Progenitor cell of endocrine pancreas (in vitro differentiated cells): ENCODE data around the gene KLK11. TPM values are rescaled to one million over a fixed set of nuclear protein-coding genes. Genes with fewer than 3 reads are reported as not detected.

Experiments used
- DNase-seq: peaks from one replicate; pipeline ENCODE4 v3.0.0; 2021; ENCODE audit warnings: low spot score; ENCODE audit not compliant: unreplicated experiment
- H3K27ac Mint-ChIP-seq: 2 replicates; pipeline ENCODE4 v1.8.0; 2021; ENCODE audit warnings: mild to moderate bottlenecking, moderate library complexity, mixed read lengths
- H3K27me3 Mint-ChIP-seq: 2 replicates; pipeline ENCODE4 v1.8.0; 2021; ENCODE audit warnings: mixed read lengths
- H3K36me3 Mint-ChIP-seq: 2 replicates; pipeline ENCODE4 v1.8.0; 2022; ENCODE audit warnings: mixed read lengths; ENCODE audit not compliant: insufficient read depth
- H3K4me1 Mint-ChIP-seq: 2 replicates; pipeline ENCODE4 v1.8.0; 2021; ENCODE audit warnings: low read depth, mixed read lengths
- H3K4me3 Mint-ChIP-seq: 2 replicates; pipeline ENCODE4 v1.8.0; 2021; ENCODE audit warnings: low read depth, mild to moderate bottlenecking, moderate library complexity, mixed read lengths
- H3K9me3 Mint-ChIP-seq: 2 replicates; pipeline ENCODE4 v1.8.0; 2021; ENCODE audit warnings: low read depth, mixed read lengths
- total RNA-seq: library from RNA; stranded (reverse); gene quantifications from 2 replicates; pipeline ENCODE4 v1.2.1, GENCODE V29; 2021
- TF ChIP-seq, protein P1 (sequence below): fragments of 200-600 bp; sonication (generic); IDR thresholded peaks from one replicate; pipeline ENCODE4 v1.5.0; 2021; ENCODE audit warnings: antibody characterized with exemption, mild to moderate bottlenecking; ENCODE audit not compliant: unreplicated experiment

Gene KLK11
- total RNA-seq, 1 donor from 2014 or later: not detected

DNA sequence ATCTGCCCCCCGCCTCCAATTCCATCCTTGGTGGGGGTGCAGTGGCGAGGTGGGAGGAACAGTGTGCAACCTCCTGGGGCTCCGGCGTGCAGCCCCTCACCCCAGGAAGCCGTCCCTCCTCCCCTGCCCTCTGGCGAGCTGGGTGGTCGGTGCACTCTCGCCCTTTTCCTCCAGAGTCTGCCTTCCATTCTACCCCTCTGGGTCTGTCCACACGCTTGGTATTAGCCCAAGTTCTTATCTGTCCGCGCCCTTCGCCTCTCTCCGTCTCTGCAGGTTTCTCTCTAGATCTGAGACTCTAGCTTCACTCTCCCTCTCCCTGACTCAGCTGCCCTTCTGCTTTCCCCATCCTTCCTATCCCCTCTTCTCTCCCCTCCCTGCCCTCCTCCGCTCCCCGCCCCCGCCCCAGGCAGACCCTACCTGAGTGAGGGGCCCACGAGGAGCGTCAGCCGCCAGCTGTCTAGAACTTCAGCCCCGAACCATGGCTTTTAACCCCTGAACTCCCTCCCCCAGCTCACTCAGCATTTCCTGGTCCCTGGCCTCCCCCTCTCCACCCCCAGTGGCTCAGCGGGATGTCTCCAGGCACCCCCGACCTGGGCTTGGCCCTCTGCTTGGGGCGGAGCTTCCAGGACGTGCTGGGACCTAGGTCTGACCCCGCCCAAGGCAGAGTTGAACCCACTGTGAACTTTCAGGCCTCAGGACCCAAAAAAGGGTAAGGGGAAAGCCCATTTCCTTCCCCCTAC, 39.0 kb upstream of the KLK11 start:
- H3K27me3 Mint-ChIP-seq: peaks cover 27% of the 10 kb centered on the region
- no peak for DNase-seq
- peaks cover 5% of the 10 kb centered on the region for H3K4me1 Mint-ChIP-seq
- TF ChIP-seq, protein P1, sequence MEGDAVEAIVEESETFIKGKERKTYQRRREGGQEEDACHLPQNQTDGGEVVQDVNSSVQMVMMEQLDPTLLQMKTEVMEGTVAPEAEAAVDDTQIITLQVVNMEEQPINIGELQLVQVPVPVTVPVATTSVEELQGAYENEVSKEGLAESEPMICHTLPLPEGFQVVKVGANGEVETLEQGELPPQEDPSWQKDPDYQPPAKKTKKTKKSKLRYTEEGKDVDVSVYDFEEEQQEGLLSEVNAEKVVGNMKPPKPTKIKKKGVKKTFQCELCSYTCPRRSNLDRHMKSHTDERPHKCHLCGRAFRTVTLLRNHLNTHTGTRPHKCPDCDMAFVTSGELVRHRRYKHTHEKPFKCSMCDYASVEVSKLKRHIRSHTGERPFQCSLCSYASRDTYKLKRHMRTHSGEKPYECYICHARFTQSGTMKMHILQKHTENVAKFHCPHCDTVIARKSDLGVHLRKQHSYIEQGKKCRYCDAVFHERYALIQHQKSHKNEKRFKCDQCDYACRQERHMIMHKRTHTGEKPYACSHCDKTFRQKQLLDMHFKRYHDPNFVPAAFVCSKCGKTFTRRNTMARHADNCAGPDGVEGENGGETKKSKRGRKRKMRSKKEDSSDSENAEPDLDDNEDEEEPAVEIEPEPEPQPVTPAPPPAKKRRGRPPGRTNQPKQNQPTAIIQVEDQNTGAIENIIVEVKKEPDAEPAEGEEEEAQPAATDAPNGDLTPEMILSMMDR: no peak
- H3K36me3 Mint-ChIP-seq: no peaks in the 10 kb centered on the region
- no peak overlapping the region for H3K27ac Mint-ChIP-seq
- H3K4me3 Mint-ChIP-seq: peak overlapping the region; percentile 70
- H3K9me3 Mint-ChIP-seq: peaks cover 9% of the 10 kb centered on the region

DNA sequence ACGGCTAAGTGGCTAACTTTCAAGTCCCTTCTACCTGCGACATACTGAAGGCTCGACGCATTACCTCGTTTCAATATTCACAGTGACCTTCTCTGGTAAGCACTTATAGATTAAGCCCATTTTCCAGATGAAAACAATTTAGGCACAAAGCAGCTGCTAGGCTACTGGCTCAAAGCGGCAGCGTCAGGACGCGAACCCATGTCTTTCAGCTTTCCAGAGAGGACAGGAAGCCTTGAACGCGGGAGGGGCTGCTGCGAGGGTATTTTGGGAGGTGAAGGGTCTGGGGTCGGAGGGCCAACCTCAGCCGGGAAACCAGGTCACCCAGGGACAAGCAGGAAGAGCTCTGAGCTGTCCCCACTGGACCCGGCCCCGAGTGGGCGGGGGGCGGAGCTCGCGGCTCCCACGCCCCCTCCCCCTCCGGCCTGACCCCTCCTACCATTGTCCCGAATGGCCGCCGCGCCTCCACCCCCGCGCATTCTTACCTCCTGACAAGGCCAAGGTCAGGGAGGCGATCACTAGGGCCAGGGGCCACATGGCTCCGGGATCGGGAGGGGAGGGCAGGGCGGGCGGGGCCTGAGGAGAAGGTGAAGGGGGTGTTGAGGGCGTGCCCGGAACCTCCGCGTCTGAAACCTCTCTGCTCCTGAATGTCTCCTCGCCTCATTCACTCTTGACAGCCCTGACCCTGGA, 38.3 kb upstream of the KLK11 start, which contains the start of gene KLK13:
TSS of gene KLK13 (minus strand) at position 559 of the 687 bp plus-strand sequence. CDS start at position 534, 25 bp downstream.
- Mint-ChIP-seq H3K27me3 (peaks cover 27% of the 10 kb centered on the region), H3K9me3 (peaks cover 9% of the 10 kb centered on the region), H3K27ac (no peak within 1 kb of the TSS), H3K4me1 (peaks cover 4% of the 10 kb centered on the region), H3K4me3 (peak within 1 kb of the TSS; percentile 70), H3K36me3 (no peaks in the 10 kb centered on the region)
- TF ChIP-seq, protein P1: no peak
- peak; percentile 16 for DNase-seq

DNA sequence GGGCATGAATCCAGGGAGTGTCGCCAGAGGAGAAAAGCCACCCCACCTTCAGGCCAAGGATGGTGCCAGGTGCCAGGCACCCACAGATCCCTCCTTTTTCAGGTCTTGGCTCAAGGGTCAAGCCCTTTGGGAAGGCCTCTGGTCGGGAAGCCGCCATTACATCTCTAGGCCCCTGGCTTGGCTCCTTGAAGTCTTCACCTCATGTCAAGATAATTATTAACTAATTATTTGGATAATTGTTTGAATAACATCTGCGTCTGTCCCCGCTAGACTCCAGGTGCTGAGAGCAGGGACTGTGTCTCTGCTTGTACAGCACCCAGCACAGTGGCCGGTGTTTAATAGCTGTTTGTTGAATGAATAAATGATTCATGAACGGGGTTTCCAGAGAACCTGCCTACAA, 37.2 kb upstream of the KLK11 start:
- peaks cover 9% of the 10 kb centered on the region for H3K9me3 Mint-ChIP-seq
- H3K4me3 Mint-ChIP-seq: peak overlapping the region; percentile 50
- no peak overlapping the region for H3K27ac Mint-ChIP-seq
- H3K36me3 Mint-ChIP-seq: no peaks in the 10 kb centered on the region
- no peak for DNase-seq
- peaks cover 4% of the 10 kb centered on the region for H3K4me1 Mint-ChIP-seq
- TF ChIP-seq, protein P1: no peak
- H3K27me3 Mint-ChIP-seq: peaks cover 30% of the 10 kb centered on the region

- peaks cover 5% of the 10 kb centered on the region for H3K9me3 Mint-ChIP-seq
- H3K4me1 Mint-ChIP-seq: peaks cover 4% of the 10 kb centered on the region
- DNase-seq: no peak
- H3K36me3 Mint-ChIP-seq: no peaks in the 10 kb centered on the region
- TF ChIP-seq, protein P1: no peak
- H3K4me3 Mint-ChIP-seq: no peak overlapping the region
- peaks cover 38% of the 10 kb centered on the region for H3K27me3 Mint-ChIP-seq
- no peak overlapping the region for H3K27ac Mint-ChIP-seq
Measured at GRCh38 chr19:51060973-51061372, 34.6 kb upstream of the KLK11 start.

- peaks cover 5% of the 10 kb centered on the region for H3K9me3 Mint-ChIP-seq
- peaks cover 1% of the 10 kb centered on the region for H3K4me1 Mint-ChIP-seq
- H3K4me3 Mint-ChIP-seq: no peak overlapping the region
- TF ChIP-seq, protein P1: no peak
- peaks cover 40% of the 10 kb centered on the region for H3K27me3 Mint-ChIP-seq
- no peak overlapping the region for H3K27ac Mint-ChIP-seq
- no peak for DNase-seq
- H3K36me3 Mint-ChIP-seq: no peaks in the 10 kb centered on the region
Measured at GRCh38 chr19:51060336-51060735, 33.9 kb upstream of the KLK11 start.
